ENCODE data around the gene PYY.

The PYY gene

GRCh38 chr17:43984521-43984920 is 30.8 kb upstream of the PYY start:
- DNase-seq (ENCODE audit: low spot score), result no peak
- no peak for TF ChIP-seq CTCF (IDR thresholded peaks at IDR 0.05; ENCODE audit: extremely low read depth, missing control alignments)

GRCh38 chr17:43983515-43984411 is 30.0 kb upstream of the PYY start:
- no peak for TF ChIP-seq CTCF (IDR thresholded peaks at IDR 0.05; ENCODE audit: extremely low read depth, missing control alignments)
- DNase-seq (ENCODE audit: low spot score), result no peak

GRCh38 chr17:43983196-43983514 is 29.4 kb upstream of the PYY start:
- TF ChIP-seq CTCF (IDR thresholded peaks at IDR 0.05; ENCODE audit: extremely low read depth, missing control alignments), result no peak
- DNase-seq (ENCODE audit: low spot score), result no peak

GRCh38 chr17:43982171-43982570 is 28.4 kb upstream of the PYY start:
- TF ChIP-seq CTCF (IDR thresholded peaks at IDR 0.05; ENCODE audit: extremely low read depth, missing control alignments), result no peak
- DNase-seq (ENCODE audit: low spot score), result no peak

GRCh38 chr17:43979671-43980070 is 25.9 kb upstream of the PYY start:
- no peak for TF ChIP-seq CTCF (IDR thresholded peaks at IDR 0.05; ENCODE audit: extremely low read depth, missing control alignments)
- DNase-seq (ENCODE audit: low spot score), result no peak

- no peak for DNase-seq (ENCODE audit: low spot score)
Measured at GRCh38 chr17:43979011-43979410, 25.3 kb upstream of the PYY start.

More at GRCh38 chr17:43979011-43979410, 25.3 kb upstream of the PYY start:
- no peak for TF ChIP-seq CTCF (IDR thresholded peaks at IDR 0.05; ENCODE audit: extremely low read depth, missing control alignments)
